GM12878 (cell line): ENCODE data around the gene CDK4. TPM values are rescaled to one million over a fixed set of nuclear protein-coding genes. Genes with fewer than 3 reads are reported as not detected.

Source experiments
- ATAC-seq: fragments of 200-7000 bp; cut with Tn5 transposase; 3 replicates; pipeline ENCODE4 v1.9.1; 2020; ENCODE audit warnings: mild to moderate bottlenecking, moderate library complexity
- BruUV-seq: library from RNA; stranded (reverse); fragments of 400-500 nt; replicated peaks from 2 replicates; lab custom pipeline; 2021; lab: Mats Ljungman, UMichigan
- CTCF ChIA-PET: fragments of 300-600 bp; sonication (Branson Sonifier 250); formaldehyde crosslinking; extraction: SDS; loops from one replicate; lab custom pipeline; 2021; ENCODE audit warnings: inconsistent platforms; lab: Yijun Ruan, JAX
- POLR2A ChIA-PET: fragments of 350-600 bp; formaldehyde crosslinking; extraction: SDS; loops from one replicate; lab custom pipeline; 2021; ENCODE audit warnings: inconsistent platforms; lab: Charles Lee
- RAD21 ChIA-PET: fragments of 300-600 bp; sonication (Branson Sonifier 250); formaldehyde crosslinking; loops from one replicate; lab custom pipeline; 2023; ENCODE audit warnings: antibody characterized with exemption; ENCODE audit not compliant: unreplicated experiment; lab: Charles Lee
- SMC1A ChIA-PET: fragments of 300-600 bp; sonication (Branson Sonifier 250); formaldehyde crosslinking; loops from one replicate; lab custom pipeline; 2023; ENCODE audit not compliant: unreplicated experiment, uncharacterized antibody; lab: Charles Lee
- DNase-seq: peaks from one replicate; pipeline ENCODE4 v3.0.0-alpha.2; 2011; ENCODE audit warnings: low read depth, low spot score
- FAIRE-seq: peaks from 3 replicates; lab custom pipeline; 2011; peaks lifted over from hg19 to GRCh38; lab: Jason Lieb, UNC
- H2AFZ ChIP-seq: 2 replicates; pipeline ENCODE4 v1.6.0; 2011; ENCODE audit warnings: low read depth, low read length, control low read depth; ENCODE audit not compliant: control insufficient read depth
- H3K27ac ChIP-seq: 2 replicates; pipeline ENCODE4 v1.5.1; 2011; ENCODE audit warnings: control low read depth; ENCODE audit not compliant: control insufficient read depth, insufficient read depth
- H3K27me3 ChIP-seq, 2 experiments: replicated peaks in 1 of 2; 2 replicates each; pipeline versions ENCODE4 v1.6.0 to v1.6.1; 2011; ENCODE audit warnings: low read length in 1 of 2; ENCODE audit not compliant: control insufficient read depth in 2 of 2, insufficient read depth in 2 of 2
- H3K36me3 ChIP-seq, 2 experiments: 2 replicates each; pipeline ENCODE4 v1.5.1; 2011; ENCODE audit warnings: low read length in 1 of 2; ENCODE audit not compliant: control insufficient read depth in 2 of 2, insufficient read depth in 2 of 2
- H3K4me1 ChIP-seq: 2 replicates; pipeline ENCODE4 v1.6.1; 2011; ENCODE audit warnings: mild to moderate bottlenecking, low read length, moderate library complexity, mixed read lengths; ENCODE audit not compliant: control insufficient read depth, insufficient read depth
- H3K4me2 ChIP-seq: 2 replicates; pipeline ENCODE4 v1.6.0; 2011; ENCODE audit warnings: control low read depth; ENCODE audit not compliant: control insufficient read depth, insufficient read depth
- H3K4me3 ChIP-seq: fragments of 200-600 bp; sonication (generic); 2 replicates; pipeline ENCODE4 v1.5.1; 2016
- H3K79me2 ChIP-seq: 2 replicates; pipeline ENCODE4 v1.6.0; 2011; ENCODE audit warnings: low read length; ENCODE audit not compliant: control insufficient read depth, insufficient read depth
- H3K9ac ChIP-seq: 2 replicates; pipeline ENCODE4 v1.8.0; 2011; ENCODE audit warnings: low read length, control low read depth, mixed read lengths; ENCODE audit not compliant: control insufficient read depth, insufficient read depth
- H3K9me3 ChIP-seq: replicated peaks from 3 replicates; pipeline ENCODE4 v1.5.1; 2011; ENCODE audit warnings: mild to moderate bottlenecking, low read length; ENCODE audit not compliant: control insufficient read depth, insufficient read depth
- H4K20me1 ChIP-seq: 2 replicates; pipeline ENCODE4 v1.6.0; 2011; ENCODE audit not compliant: control insufficient read depth, insufficient read depth
- CHD4 ChIP-seq: fragments of 200-600 bp; sonication (generic); IDR thresholded peaks from 2 replicates; pipeline ENCODE4 v1.6.1; 2016; ENCODE audit warnings: mild to moderate bottlenecking
- CREB1 ChIP-seq: IDR thresholded peaks from 2 replicates; pipeline ENCODE4 v1.6.1; 2012; ENCODE audit warnings: low read depth, mild to moderate bottlenecking, inconsistent platforms
- FOS ChIP-seq: IDR thresholded peaks from 3 replicates; pipeline ENCODE4 v1.6.1; 2011; ENCODE audit warnings: borderline replicate concordance; ENCODE audit not compliant: insufficient read length; ENCODE audit errors: extremely low read depth
- GATAD2B ChIP-seq: fragments of 450-650 bp; conservative IDR thresholded peaks from 2 replicates; pipeline ENCODE4 v1.6.1; 2017; ENCODE audit warnings: low read depth, mild to moderate bottlenecking, moderate library complexity
- HDAC6 ChIP-seq: fragments of 200-600 bp; sonication (generic); IDR thresholded peaks from one replicate; pipeline ENCODE4 v1.8.0; 2017; ENCODE audit warnings: antibody characterized with exemption; ENCODE audit not compliant: unreplicated experiment
- MYB ChIP-seq: fragments of 150-350 bp; IDR thresholded peaks from 2 replicates; pipeline ENCODE4 v1.6.1; 2014; ENCODE audit warnings: mild to moderate bottlenecking, low read depth, low read length, borderline replicate concordance
- NBN ChIP-seq: fragments of 450-650 bp; IDR thresholded peaks from 2 replicates; pipeline ENCODE4 v1.6.1; 2016
- PAX5 ChIP-seq: IDR thresholded peaks from 2 replicates; pipeline ENCODE4 v1.6.1; 2011; ENCODE audit warnings: low read depth, low read length, borderline replicate concordance
- PML ChIP-seq: IDR thresholded peaks from 2 replicates; pipeline ENCODE4 v1.6.1; 2012; ENCODE audit warnings: low read length, inconsistent platforms
- POLR2A ChIP-seq: IDR thresholded peaks from 2 replicates; pipeline ENCODE4 v1.6.1; 2011; ENCODE audit warnings: low read depth, mild to moderate bottlenecking, low read length
- POLR2AphosphoS5 ChIP-seq: IDR thresholded peaks from 2 replicates; pipeline ENCODE4 v1.6.1; 2011; ENCODE audit warnings: mild to moderate bottlenecking, low read length, inconsistent platforms
- SPI1 ChIP-seq: IDR thresholded peaks from 2 replicates; pipeline ENCODE4 v1.6.1; 2011; ENCODE audit warnings: low read depth, mild to moderate bottlenecking, low read length, moderate library complexity, borderline replicate concordance; ENCODE audit not compliant: insufficient read depth
- SRF ChIP-seq, 2 experiments: IDR thresholded peaks; 2 replicates each; pipeline ENCODE4 v1.6.1; 2011; ENCODE audit warnings: low read depth in 2 of 2, low read length in 2 of 2, mild to moderate bottlenecking in 1 of 2, moderate library complexity in 1 of 2
- TARDBP ChIP-seq: IDR thresholded peaks from 2 replicates; pipeline ENCODE4 v1.6.1; 2016; ENCODE audit warnings: borderline replicate concordance
- WRNIP1 ChIP-seq: IDR thresholded peaks from 2 replicates; pipeline ENCODE4 v1.6.1; 2011; ENCODE audit warnings: low read depth, low read length, improper control_type of control experiment, borderline replicate concordance
- ZZZ3 ChIP-seq: IDR thresholded peaks from 2 replicates; pipeline ENCODE4 v1.6.1; 2011; ENCODE audit warnings: low read depth; ENCODE audit not compliant: control insufficient read depth, insufficient read length
- WGBS: methylation state at CpG from one replicate; pipeline ENCODE4 v1.1.6; 2016; ENCODE audit warnings: low lambda C conversion rate; ENCODE audit not compliant: insufficient replicate concordance, insufficient coverage; ENCODE audit errors: missing lambda C conversion rate; 5-methylcytosine and 5-hydroxymethylcytosine counted together
- in situ Hi-C: fragments of 300-500 bp; cut with MboI; formaldehyde crosslinking; loops from 9 replicates; pipeline ENCODE4 v1.14.3; 2018; ENCODE audit warnings: mixed read lengths
- intact Hi-C: fragments of 100-400 bp; cut with micrococcal nuclease; formaldehyde crosslinking; loops from one replicate; pipeline ENCODE4 v1.14.2; 2022; ENCODE audit not compliant: unreplicated experiment
- polyA plus RNA-seq, 11 experiments: library from polyadenylated mRNA; depleted of rRNA in 4 of 11; unstranded in 6 of 11; stranded (reverse) in 5 of 11; fragments of >200 nt; fragmentation: Nextera tagmentation in 4 of 11; fragmentation: Illumina TruSeq in 1 of 11; extraction: Ambion mirVana in 4 of 11; extraction: Trizol in 1 of 11; gene quantifications; 1 replicate in 1 of 11; 2 replicates in 10 of 11; pipeline versions ENCODE4 v1.2.1 to v1.2.3, GENCODE V29; 2011 to 2016; ENCODE audit warnings: inconsistent platforms in 2 of 11, missing spikeins in 2 of 11, low read depth in 1 of 11
- total RNA-seq, 4 experiments: library from RNA; depleted of rRNA in 3 of 4; stranded (reverse); fragments of >200 nt in 3 of 4; fragmentation: Illumina TruSeq in 1 of 4; extraction: Trizol in 1 of 4; gene quantifications; 2 replicates each; pipeline versions ENCODE4 v1.2.1 to v1.2.3, GENCODE V29; 2013 to 2021
- TF ChIP-seq, protein P1 (sequence below): fragments of 450-650 bp; IDR thresholded peaks from 2 replicates; pipeline ENCODE4 v1.6.1; 2014; ENCODE audit warnings: mild to moderate bottlenecking
- TF ChIP-seq, protein P2 (sequence below): IDR thresholded peaks from 2 replicates; pipeline ENCODE4 v1.6.1; 2012; ENCODE audit warnings: low read depth, low read length, improper control_type of control experiment
- TF ChIP-seq, protein P3 (sequence below): fragments of 450-650 bp; IDR thresholded peaks from 2 replicates; pipeline ENCODE4 v1.6.1; 2017; ENCODE audit warnings: antibody characterized with exemption, mild to moderate bottlenecking, moderate library complexity

Gene CDK4
- total and polyA plus RNA-seq, 10 of the 15 experiments (the other 5 are each of a cell fraction or from before 2014, with no cell fraction given): 26.1 to 385 (median 221) TPM

DNA sequence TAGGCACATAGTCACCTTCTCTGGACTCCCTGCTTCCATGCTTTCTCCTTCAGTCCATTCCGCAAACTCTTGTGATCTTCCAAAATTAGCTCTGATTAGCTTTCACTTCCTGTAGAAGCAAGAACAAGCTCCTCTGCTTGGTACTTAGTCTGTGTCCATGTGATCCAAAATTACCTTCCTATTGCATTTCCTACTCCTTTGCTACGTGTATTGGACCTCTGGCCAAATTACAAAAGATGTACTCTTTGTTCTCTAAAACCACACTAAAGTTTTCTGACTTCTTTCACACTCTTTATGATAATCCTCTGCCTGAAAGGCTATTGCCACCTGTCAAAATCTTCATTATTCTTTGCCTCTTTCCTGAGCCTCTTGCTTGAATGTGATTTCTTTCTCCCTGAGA, 29.7 kb upstream of the CDK4 start:
- H3K27me3 ChIP-seq: no peaks in the 10 kb centered on the region
- no TSS peak for BruUV-seq
- H4K20me1 ChIP-seq: no peaks in the 10 kb centered on the region
- ChIA-PET POLR2A (interaction anchor here (0.6 kb wide), 2 partner anchors 29 to 130 kb away, joined by 3 to 4 read pairs; partner anchors contain the start of gene CDK4), CTCF (interaction anchor here (0.6 to 2.1 kb wide), 12 partner anchors 9 to 189 kb away, joined by 3 to 16 read pairs (median 5); partner anchors contain the start of genes EEF1AKMT3 and METTL1), SMC1A (interaction anchor here (1.0 to 2.3 kb wide), 8 partner anchors 11 to 323 kb away, joined by 3 to 6 read pairs (median 3); partner anchors contain the start of genes GLI1 and TSPAN31), RAD21 (interaction anchor here (0.7 to 1.3 kb wide), 5 partner anchors 9 to 160 kb away, joined by 3 to 5 read pairs (median 4); partner anchors contain the start of genes ATP23, CYP27B1, EEF1AKMT3 and METTL1)
- H3K4me2 ChIP-seq: peak overlapping the region; percentile 46; the same call in 1 of the 2 replicates
- peak overlapping the region; percentile 22; the same call in 1 of the 2 replicates for H3K27ac ChIP-seq
- no peak for FAIRE-seq
- no peak for DNase-seq
- H3K4me1 ChIP-seq: peaks cover 8% of the 10 kb centered on the region; the same call in 1 of the 2 replicates
- in situ Hi-C loops (no loop called here), intact Hi-C loops (loop anchor here (1.0 kb wide), 1 partner anchor 124 kb away; no protein-coding TSS in a partner anchor)
- no peak overlapping the region for H3K4me3 ChIP-seq
- 14% methylated on average over 2 of the region's 2 CpGs for WGBS
- no peaks in the 10 kb centered on the region for H3K9me3 ChIP-seq
- no peak overlapping the region for H3K9ac ChIP-seq
- ATAC-seq: peak; percentile 6; the same call in 2 of the 3 replicates
- peaks cover 15% of the 10 kb centered on the region for H3K79me2 ChIP-seq
- peaks cover 0 to 8% of the 10 kb centered on the region in 2 experiments; a peak in 3 of 4 replicates for H3K36me3 ChIP-seq
- H2AFZ ChIP-seq: peak overlapping the region; percentile 67
- TF ChIP-seq, protein P1, sequence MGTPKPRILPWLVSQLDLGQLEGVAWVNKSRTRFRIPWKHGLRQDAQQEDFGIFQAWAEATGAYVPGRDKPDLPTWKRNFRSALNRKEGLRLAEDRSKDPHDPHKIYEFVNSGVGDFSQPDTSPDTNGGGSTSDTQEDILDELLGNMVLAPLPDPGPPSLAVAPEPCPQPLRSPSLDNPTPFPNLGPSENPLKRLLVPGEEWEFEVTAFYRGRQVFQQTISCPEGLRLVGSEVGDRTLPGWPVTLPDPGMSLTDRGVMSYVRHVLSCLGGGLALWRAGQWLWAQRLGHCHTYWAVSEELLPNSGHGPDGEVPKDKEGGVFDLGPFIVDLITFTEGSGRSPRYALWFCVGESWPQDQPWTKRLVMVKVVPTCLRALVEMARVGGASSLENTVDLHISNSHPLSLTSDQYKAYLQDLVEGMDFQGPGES: no peak
- TF ChIP-seq PAX5 (no peak), FOS (no peak), GATAD2B (no peak), NBN (no peak), MYB (no peak), POLR2AphosphoS5 (no peak), TARDBP (no peak), ZZZ3 (no peak), POLR2A (no peak), CHD4 (no peak), SRF (IDR thresholded peaks at IDR 0.05; ENCODE audit: low read depth in 2 of 2, low read length in 2 of 2) (no peak), PML (no peak), CREB1 (no peak), SPI1 (no peak), WRNIP1 (no peak), HDAC6 (no peak)
- TF ChIP-seq, protein P2, sequence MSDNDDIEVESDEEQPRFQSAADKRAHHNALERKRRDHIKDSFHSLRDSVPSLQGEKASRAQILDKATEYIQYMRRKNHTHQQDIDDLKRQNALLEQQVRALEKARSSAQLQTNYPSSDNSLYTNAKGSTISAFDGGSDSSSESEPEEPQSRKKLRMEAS: no peak
- TF ChIP-seq, protein P3, sequence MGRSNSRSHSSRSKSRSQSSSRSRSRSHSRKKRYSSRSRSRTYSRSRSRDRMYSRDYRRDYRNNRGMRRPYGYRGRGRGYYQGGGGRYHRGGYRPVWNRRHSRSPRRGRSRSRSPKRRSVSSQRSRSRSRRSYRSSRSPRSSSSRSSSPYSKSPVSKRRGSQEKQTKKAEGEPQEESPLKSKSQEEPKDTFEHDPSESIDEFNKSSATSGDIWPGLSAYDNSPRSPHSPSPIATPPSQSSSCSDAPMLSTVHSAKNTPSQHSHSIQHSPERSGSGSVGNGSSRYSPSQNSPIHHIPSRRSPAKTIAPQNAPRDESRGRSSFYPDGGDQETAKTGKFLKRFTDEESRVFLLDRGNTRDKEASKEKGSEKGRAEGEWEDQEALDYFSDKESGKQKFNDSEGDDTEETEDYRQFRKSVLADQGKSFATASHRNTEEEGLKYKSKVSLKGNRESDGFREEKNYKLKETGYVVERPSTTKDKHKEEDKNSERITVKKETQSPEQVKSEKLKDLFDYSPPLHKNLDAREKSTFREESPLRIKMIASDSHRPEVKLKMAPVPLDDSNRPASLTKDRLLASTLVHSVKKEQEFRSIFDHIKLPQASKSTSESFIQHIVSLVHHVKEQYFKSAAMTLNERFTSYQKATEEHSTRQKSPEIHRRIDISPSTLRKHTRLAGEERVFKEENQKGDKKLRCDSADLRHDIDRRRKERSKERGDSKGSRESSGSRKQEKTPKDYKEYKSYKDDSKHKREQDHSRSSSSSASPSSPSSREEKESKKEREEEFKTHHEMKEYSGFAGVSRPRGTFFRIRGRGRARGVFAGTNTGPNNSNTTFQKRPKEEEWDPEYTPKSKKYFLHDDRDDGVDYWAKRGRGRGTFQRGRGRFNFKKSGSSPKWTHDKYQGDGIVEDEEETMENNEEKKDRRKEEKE: no peak
